RWPE2 (cell line): ENCODE measurements around the gene FUT3.
A peak's percentile ranks its signal among the peaks of the same experiment; 100 is the strongest.

Source experiments
- ATAC-seq: fragments of 200-7000 bp; cut with Tn5 transposase; 3 replicates; pipeline ENCODE4 v1.9.1; 2021; ENCODE audit warnings: low read depth
- DNase-seq: peaks from one replicate; pipeline ENCODE4 v3.0.0-alpha.2; 2020; ENCODE audit warnings: low spot score
- H3K27ac ChIP-seq: fragments of 450-650 bp; 2 replicates; pipeline ENCODE4 v1.5.1; 2017; ENCODE audit warnings: mild to moderate bottlenecking; ENCODE audit not compliant: poor library complexity, severe bottlenecking
- H3K27me3 ChIP-seq: fragments of 250-450 bp; sonication (Bioruptor Pico); 2 replicates; pipeline ENCODE4 v1.5.1; 2021; ENCODE audit warnings: mild to moderate bottlenecking, moderate library complexity; ENCODE audit not compliant: insufficient read depth, poor library complexity, severe bottlenecking
- H3K36me3 ChIP-seq: fragments of 250-450 bp; sonication (Bioruptor Pico); 2 replicates; pipeline ENCODE4 v1.5.1; 2020; ENCODE audit warnings: low read depth, mild to moderate bottlenecking, moderate library complexity
- H3K4me1 ChIP-seq: fragments of 250-450 bp; sonication (Bioruptor Pico); 2 replicates; pipeline ENCODE4 v1.5.1; 2021; ENCODE audit warnings: mild to moderate bottlenecking, moderate library complexity; ENCODE audit not compliant: insufficient read depth, poor library complexity, severe bottlenecking
- H3K4me3 ChIP-seq: fragments of 250-450 bp; sonication (Bioruptor Pico); 2 replicates; pipeline ENCODE4 v1.5.1; 2021; ENCODE audit warnings: mild to moderate bottlenecking, moderate library complexity; ENCODE audit not compliant: severe bottlenecking
- H3K9me3 ChIP-seq: fragments of 250-450 bp; sonication (Bioruptor Pico); 2 replicates; pipeline ENCODE4 v1.5.1; 2021; ENCODE audit warnings: mild to moderate bottlenecking, moderate library complexity; ENCODE audit not compliant: severe bottlenecking
- CTCF ChIP-seq: fragments of 450-650 bp; IDR thresholded peaks from one replicate; pipeline ENCODE4 v1.5.1; 2017; ENCODE audit warnings: mild to moderate bottlenecking, moderate library complexity; ENCODE audit not compliant: poor library complexity, severe bottlenecking

The FUT3 gene

GRCh38 chr19:5826531-5827341, 24.5 kb downstream of the FUT3 start:
- H3K36me3 ChIP-seq: no peaks in the 10 kb centered on the region
- H3K9me3 ChIP-seq: no peaks in the 10 kb centered on the region
- H3K4me3 ChIP-seq: no peak overlapping the region
- ATAC-seq: 0 out of 3 replicates have a peak, but pooled peaks have one; percentile 15
- H3K27me3 ChIP-seq: no peaks in the 10 kb centered on the region
- H3K27ac ChIP-seq: no peak overlapping the region
- peak; percentile 26 for TF ChIP-seq CTCF
- DNase-seq: no peak
- H3K4me1 ChIP-seq: no peaks in the 10 kb centered on the region

- Histone ChIP-seq H3K9me3 (no peaks in the 10 kb centered on the region), H3K27me3 (no peaks in the 10 kb centered on the region), H3K4me1 (no peaks in the 10 kb centered on the region), H3K4me3 (no peak overlapping the region), H3K36me3 (no peaks in the 10 kb centered on the region), H3K27ac (no peak overlapping the region)
- no peak for ATAC-seq
- TF ChIP-seq CTCF: no peak
- DNase-seq: no peak
Observed at GRCh38 chr19:5825178-5825577, 26.1 kb downstream of the FUT3 start.

GRCh38 chr19:5824751-5825150, 26.5 kb downstream of the FUT3 start:
- no peaks in the 10 kb centered on the region for H3K4me1 ChIP-seq
- ATAC-seq: no peak
- no peak for TF ChIP-seq CTCF

GRCh38 chr19:5823579-5824281, 27.5 kb downstream of the FUT3 start:
- no peak overlapping the region for H3K27ac ChIP-seq
- H3K27me3 ChIP-seq: no peaks in the 10 kb centered on the region
- ATAC-seq: peak; percentile 29; the same call in 1 of the 3 replicates
- TF ChIP-seq CTCF: peak; percentile 20
- no peak overlapping the region for H3K4me3 ChIP-seq
- no peak for DNase-seq
- H3K9me3 ChIP-seq: no peaks in the 10 kb centered on the region
- no peaks in the 10 kb centered on the region for H3K36me3 ChIP-seq
- no peaks in the 10 kb centered on the region for H3K4me1 ChIP-seq

More at GRCh38 chr19:5824751-5825150, 26.5 kb downstream of the FUT3 start:
- DNase-seq: no peak
- Histone ChIP-seq H3K27ac (no peak overlapping the region), H3K27me3 (no peaks in the 10 kb centered on the region), H3K4me3 (no peak overlapping the region), H3K9me3 (no peaks in the 10 kb centered on the region), H3K36me3 (no peaks in the 10 kb centered on the region)
